Stomach (tissue), 19 donors: ENCODE data around the gene SUPT3H. TPM values are rescaled to one million over a fixed set of nuclear protein-coding genes. Genes with fewer than 3 reads are reported as not detected.

ENCODE experiments used
- DNase-seq, 2 donors: peaks; one replicate each; pipeline versions ENCODE4 v3.0.0 to v3.0.0-alpha.2; 2013 to 2019
- H3K27ac ChIP-seq, 5 donors: fragments of 200-600 bp in 4 of 5; sonication (generic) in 4 of 5; one replicate each; pipeline ENCODE4 v1.5.1; 2013 to 2019; ENCODE audit warnings: mild to moderate bottlenecking in 1 of 5, moderate library complexity in 1 of 5
- H3K27me3 ChIP-seq, 3 donors: fragments of 200-600 bp; sonication (generic); one replicate each; pipeline ENCODE4 v1.5.1; 2017 to 2019; ENCODE audit warnings: mixed run types in 1 of 3
- H3K36me3 ChIP-seq, 4 donors: fragments of 200-600 bp; sonication (generic); 1 replicate in 3 of 4; 2 replicates in 1 of 4; pipeline ENCODE4 v1.5.1; 2016 to 2019
- H3K4me1 ChIP-seq, 4 donors: fragments of 200-600 bp; sonication (generic); one replicate each; pipeline ENCODE4 v1.5.1; 2016 to 2019
- H3K4me3 ChIP-seq, 4 donors: fragments of 200-600 bp; sonication (generic) in 3 of 4; one replicate each; pipeline ENCODE4 v1.5.1; 2016 to 2019; ENCODE audit warnings: mild to moderate bottlenecking in 1 of 4
- H3K9me3 ChIP-seq, 4 donors: fragments of 200-600 bp; sonication (generic); one replicate each; pipeline ENCODE4 v1.5.1; 2016 to 2019
- CTCF ChIP-seq, 7 experiments: fragments of 450-650 bp in 4 of 7; fragments of 200-600 bp in 3 of 7; sonication (generic) in 3 of 7; IDR thresholded peaks; one replicate each; pipeline ENCODE4 v1.5.1; 2016 to 2019; ENCODE audit warnings: antibody characterized with exemption in 7 of 7, control low read depth in 2 of 7, mild to moderate bottlenecking in 1 of 7
- EP300 ChIP-seq: sonication (generic); formaldehyde crosslinking; IDR thresholded peaks from one replicate; pipeline ENCODE4 v1.6.1; 2017; ENCODE audit warnings: antibody characterized with exemption
- POLR2A ChIP-seq, 4 donors: fragments of 450-650 bp; IDR thresholded peaks; one replicate each; pipeline ENCODE4 v1.6.1; 2016; ENCODE audit warnings: antibody characterized with exemption in 4 of 4, control low read depth in 2 of 4, mild to moderate bottlenecking in 1 of 4, moderate library complexity in 1 of 4
- POLR2AphosphoS5 ChIP-seq, 3 donors: sonication (generic); formaldehyde crosslinking; IDR thresholded peaks; one replicate each; pipeline ENCODE4 v1.6.1; 2016; ENCODE audit warnings: antibody characterized with exemption in 3 of 3
- WGBS, 5 donors: extraction: QIAGEN DNeasy Blood & Tissue Kit in 3 of 5; methylation state at CpG; one replicate each; pipeline versions ENCODE4 v1.1.5 to v1.1.7; 2013 to 2018; 5-methylcytosine and 5-hydroxymethylcytosine counted together
- intact Hi-C: fragments of 100-400 bp; cut with DNase I; formaldehyde crosslinking; loops from one replicate; pipeline ENCODE4 v1.15.1; 2023; ENCODE audit warnings: low total_unique reads
- long read RNA-seq, 10 donors: transcript quantifications; one replicate each; lab custom pipeline, GENCODE V29; 2026
- polyA plus RNA-seq, 3 donors: library from polyadenylated mRNA; stranded (reverse); fragments of 200-250 nt; gene quantifications; one replicate each; pipeline ENCODE4 v1.2.3, GENCODE V29; 2013
- total RNA-seq, 5 donors: library from RNA; depleted of rRNA; stranded (reverse); fragments of >200 nt; gene quantifications; one replicate each; pipeline versions ENCODE4 v1.1.0 to v1.2.3, GENCODE V29; 2014 to 2016
- donor health status: healthy with polysubstance abuse.
- donor health status: Bipolar disorder and iron deficiency.
- donor health status: healthy.

Gene SUPT3H
- total RNA-seq, result 10 to 100 TPM in 1 of 5 donors, 1 to 10 TPM in 2, under 1 TPM in 1, not detected in 1; 0.29 to 16.2 (median 2.6) TPM
- polyA plus RNA-seq, result 1 to 10 TPM; 4.0 to 5.0 (median 4.0) TPM
- long read RNA-seq, donor 1, result 0 reads
- long read RNA-seq, donor 2, result 0 reads
- long read RNA-seq, donor 3, result 0 reads
- long read RNA-seq, donor 4, result 0 reads
- long read RNA-seq, donor 5, result 0 reads
- long read RNA-seq, donor 6, partial matches to known transcripts, result 5 of 5 reads
- long read RNA-seq, donor 6, other reads (novel, unspliced or antisense), result 0 of 5 reads
- long read RNA-seq, donor 7, result 0 reads
- long read RNA-seq, donor 8, result 0 reads
- long read RNA-seq, donor 9, result 0 reads
- long read RNA-seq, donor 10, result 0 reads

- intact Hi-C loops, result no loop called here
- H3K27me3 ChIP-seq, result no peaks in the 10 kb centered on the region
- 0% methylated on average over 36 to 75 of the region's 75 CpGs for WGBS, 5 donors
- H3K4me1 ChIP-seq, result peaks cover 7 to 22% (median 16%) of the 10 kb centered on the region in 4 donors
- H3K27ac ChIP-seq, result peak within 1 kb of the TSS; percentile 94 to 98 (median 96)
- no peaks in the 10 kb centered on the region for H3K9me3 ChIP-seq
- peak; percentile 91 to 99 for DNase-seq
- H3K36me3 ChIP-seq, result no peaks in the 10 kb centered on the region
- TF ChIP-seq POLR2A (IDR thresholded peaks at IDR 0.05) (no peak), EP300 (no peak), CTCF (IDR thresholded peaks at IDR 0.05) (peak in 1 of 7 experiments; percentile 36), POLR2AphosphoS5 (IDR thresholded peaks at IDR 0.05) (peak; percentile 72 to 96 (median 92))
- peak within 1 kb of the TSS; percentile 63 to 88 (median 78) for H3K4me3 ChIP-seq
Observed at GRCh38 chr6:45377554-45378333, at the start of gene SUPT3H. TSS of gene SUPT3H (minus strand) at chr6:45377934.

- Histone ChIP-seq H3K27me3 (peaks cover 0 to 39% (median 29%) of the 10 kb centered on the region in 3 donors), H3K4me1 (peaks cover 23 to 29% (median 26%) of the 10 kb centered on the region in 4 donors), H3K36me3 (no peaks in the 10 kb centered on the region), H3K4me3 (no peak overlapping the region), H3K9me3 (no peaks in the 10 kb centered on the region), H3K27ac (peak overlapping the region in 1 of 5 donors; percentile 46)
- TF ChIP-seq CTCF (IDR thresholded peaks at IDR 0.05), result no peak
- TF ChIP-seq POLR2AphosphoS5 (IDR thresholded peaks at IDR 0.05), result no peak
- TF ChIP-seq POLR2A (IDR thresholded peaks at IDR 0.05), result no peak
- no peak for TF ChIP-seq EP300
- intact Hi-C loops, result no loop called here
- WGBS, 5 donors, result 69 to 89% (median 83%) methylated on average over 4 of the region's 4 CpGs
- no peak for DNase-seq
Observed at GRCh38 chr6:45426251-45426650, 48.5 kb upstream of the SUPT3H start.

- Histone ChIP-seq H3K27me3 (peaks cover 3 to 57% (median 47%) of the 10 kb centered on the region in 3 donors), H3K36me3 (no peaks in the 10 kb centered on the region), H3K4me3 (peak overlapping the region; percentile 56 to 73 (median 63)), H3K27ac (peak overlapping the region; percentile 76 to 87 (median 82)), H3K9me3 (no peaks in the 10 kb centered on the region), H3K4me1 (peaks cover 32 to 47% (median 44%) of the 10 kb centered on the region in 4 donors)
- intact Hi-C loops, result no loop called here
- TF ChIP-seq EP300 (no peak), POLR2A (IDR thresholded peaks at IDR 0.05) (no peak), POLR2AphosphoS5 (IDR thresholded peaks at IDR 0.05) (no peak), CTCF (IDR thresholded peaks at IDR 0.05) (no peak)
- no peak for DNase-seq
- WGBS, 5 donors, result 48 to 69% (median 54%) methylated on average over 6 of the region's 6 CpGs
Observed at GRCh38 chr6:45424451-45424861, 46.7 kb upstream of the SUPT3H start.

GRCh38 chr6:45423824-45424450, 46.2 kb upstream of the SUPT3H start:
- Histone ChIP-seq H3K36me3 (no peaks in the 10 kb centered on the region), H3K4me1 (peaks cover 32 to 51% (median 48%) of the 10 kb centered on the region in 4 donors), H3K4me3 (peak overlapping the region; percentile 56 to 73 (median 63)), H3K9me3 (no peaks in the 10 kb centered on the region), H3K27ac (peak overlapping the region; percentile 76 to 87 (median 82)), H3K27me3 (peaks cover 3 to 62% (median 49%) of the 10 kb centered on the region in 3 donors)
- TF ChIP-seq CTCF (IDR thresholded peaks at IDR 0.05) (no peak), EP300 (no peak), POLR2AphosphoS5 (IDR thresholded peaks at IDR 0.05) (no peak), POLR2A (IDR thresholded peaks at IDR 0.05) (no peak)
- 13 to 32% (median 14%) methylated on average over 26 to 38 of the region's 38 CpGs for WGBS, 5 donors
- peak; percentile 36 to 48 for DNase-seq
- intact Hi-C loops, result no loop called here
